COLO668 (cell line): ENCODE results near the gene VCL.
A peak's percentile ranks its signal among the peaks of the same experiment; 100 is the strongest.
"Not testable (repeated sequence)": the region's sequence is repeated elsewhere in the genome, so short reads cannot be mapped to it uniquely, and the experiment has no call there.

ENCODE experiments used
- DNase-seq: peaks from one replicate; lab custom pipeline; 2025; ENCODE audit not compliant: unreplicated experiment; lab: John Stamatoyannopoulos, UW

Gene VCL

DNA sequence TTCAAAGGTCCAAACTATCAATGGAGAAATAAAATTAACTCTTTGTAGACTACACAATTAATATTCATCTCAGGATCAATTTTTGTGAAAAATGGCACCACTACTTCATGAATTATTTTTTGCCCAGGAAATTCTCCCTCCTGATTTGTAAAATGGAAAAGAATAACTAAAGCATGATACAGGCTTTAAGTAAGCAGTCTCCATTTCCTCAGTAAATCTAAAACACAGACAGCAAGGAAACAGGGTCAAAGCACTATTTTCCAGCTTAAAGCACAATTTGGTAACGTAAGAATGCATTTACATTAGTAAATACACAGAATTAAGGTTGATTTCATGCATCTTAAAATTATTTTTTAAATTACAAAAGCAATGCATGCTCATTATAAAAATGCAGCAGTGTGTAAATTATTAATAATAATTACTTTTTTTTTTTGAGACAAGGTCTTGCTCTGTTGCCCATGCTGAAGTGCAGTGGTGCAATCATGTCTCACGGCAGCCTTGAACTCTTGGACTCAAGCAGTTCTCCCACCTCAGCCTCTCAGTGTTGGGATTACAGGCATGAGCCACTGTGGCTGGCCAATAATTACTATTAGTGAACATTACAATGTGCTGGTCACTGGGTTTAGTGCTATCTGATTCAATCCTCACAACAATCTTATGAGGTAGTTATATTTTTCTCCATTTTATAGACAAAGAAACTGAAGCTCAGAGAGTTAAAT lies 26.1 kb upstream of the VCL start:
- no peak for DNase-seq

DNA sequence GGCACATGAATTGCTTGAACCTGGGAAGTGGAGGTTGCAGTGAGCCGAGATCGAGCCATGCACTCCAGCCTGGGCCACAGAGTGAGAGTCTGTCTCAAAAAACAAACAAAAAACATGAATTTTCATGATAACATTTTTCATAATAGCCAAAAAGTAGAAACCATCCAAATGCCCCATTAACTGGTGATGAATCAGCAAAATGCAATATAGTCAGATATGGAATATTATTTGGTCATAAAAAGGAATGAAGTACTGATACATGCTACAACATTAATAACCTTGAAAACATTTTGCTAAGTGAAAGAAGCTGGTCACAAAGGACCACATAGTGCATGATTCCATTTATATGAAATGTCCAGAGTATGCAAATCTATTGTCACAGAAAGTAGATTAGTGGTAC lies 24.5 kb upstream of the VCL start:
- DNase-seq, result no peak

DNA sequence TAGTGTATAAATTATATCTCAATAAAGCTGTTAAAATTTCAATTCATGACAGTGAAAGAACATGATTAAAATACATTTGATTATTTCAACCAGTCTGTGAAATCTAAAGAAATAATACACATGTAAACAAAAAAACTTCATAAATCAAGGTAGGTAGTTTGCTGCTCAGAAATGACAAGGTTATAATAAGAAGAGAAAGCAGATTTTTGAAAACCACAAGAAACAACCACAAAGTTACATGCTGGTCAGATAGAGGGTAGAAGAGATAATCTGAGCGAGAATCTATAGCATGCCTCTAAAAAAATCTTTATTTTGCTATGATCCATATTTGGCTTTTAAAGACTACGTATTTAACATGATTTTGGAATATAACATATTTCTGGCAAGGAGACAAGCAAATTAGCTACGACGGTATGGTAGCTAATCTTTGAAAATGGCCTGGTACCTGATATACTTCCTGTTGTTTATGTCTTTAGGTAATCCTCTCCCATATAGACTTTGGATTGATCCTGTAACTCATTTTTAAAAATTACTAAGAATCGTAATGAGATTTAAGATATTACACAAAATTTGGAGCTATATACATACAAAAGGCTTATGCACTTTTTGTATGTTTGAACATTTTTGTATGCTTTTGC lies 23.5 kb upstream of the VCL start:
- DNase-seq, result no peak

DNA sequence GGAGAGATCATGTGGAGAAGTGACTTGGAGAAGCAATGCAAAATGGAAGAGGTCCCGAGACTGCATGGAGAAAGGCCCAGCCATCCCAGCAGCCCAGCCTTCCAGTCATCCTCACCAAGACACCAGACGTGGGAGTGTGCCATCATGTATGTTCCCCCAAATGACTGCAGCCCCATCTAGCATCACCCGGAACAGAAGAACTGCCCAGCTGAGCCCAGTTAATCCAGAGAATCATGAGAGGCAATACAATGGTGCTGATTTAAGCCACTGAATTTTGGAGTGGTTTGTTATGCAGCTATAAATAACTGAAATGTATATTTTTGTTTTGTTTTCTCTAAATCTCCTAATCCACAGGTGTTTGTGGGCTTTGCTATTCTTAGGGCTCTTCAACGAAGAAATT lies 22.5 kb upstream of the VCL start:
- no peak for DNase-seq

DNA sequence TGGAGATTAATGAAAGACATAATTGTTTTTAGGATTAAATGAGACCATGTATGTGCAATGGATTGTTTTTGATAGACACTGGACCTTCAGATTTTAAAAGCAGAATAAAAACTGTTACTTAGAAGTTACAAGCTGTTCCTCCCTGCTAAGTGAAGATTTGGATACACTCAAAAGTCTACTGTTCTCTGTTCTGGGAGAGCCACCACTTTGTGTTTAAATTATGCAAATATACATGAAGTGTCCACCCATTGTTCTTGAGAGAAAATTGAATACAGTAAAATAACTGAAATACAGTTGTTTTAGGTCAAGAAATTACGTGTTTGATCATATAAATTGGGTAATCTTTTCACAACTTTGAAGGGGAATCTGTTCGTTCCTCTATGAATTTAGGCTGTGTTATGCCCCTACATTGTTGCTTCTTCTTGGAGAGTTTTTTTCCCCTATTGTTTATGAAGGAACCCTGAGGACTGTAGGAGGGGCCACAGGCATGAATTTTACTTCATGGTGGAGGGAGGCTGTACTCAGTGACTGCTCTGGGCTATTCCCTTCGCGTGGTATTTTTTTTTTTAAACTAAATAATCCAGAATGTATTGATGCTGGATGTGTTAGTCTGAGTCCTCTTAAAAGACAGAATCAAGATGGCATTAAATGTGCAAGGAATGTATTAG lies 18.6 kb upstream of the VCL start:
- no peak for DNase-seq

DNA sequence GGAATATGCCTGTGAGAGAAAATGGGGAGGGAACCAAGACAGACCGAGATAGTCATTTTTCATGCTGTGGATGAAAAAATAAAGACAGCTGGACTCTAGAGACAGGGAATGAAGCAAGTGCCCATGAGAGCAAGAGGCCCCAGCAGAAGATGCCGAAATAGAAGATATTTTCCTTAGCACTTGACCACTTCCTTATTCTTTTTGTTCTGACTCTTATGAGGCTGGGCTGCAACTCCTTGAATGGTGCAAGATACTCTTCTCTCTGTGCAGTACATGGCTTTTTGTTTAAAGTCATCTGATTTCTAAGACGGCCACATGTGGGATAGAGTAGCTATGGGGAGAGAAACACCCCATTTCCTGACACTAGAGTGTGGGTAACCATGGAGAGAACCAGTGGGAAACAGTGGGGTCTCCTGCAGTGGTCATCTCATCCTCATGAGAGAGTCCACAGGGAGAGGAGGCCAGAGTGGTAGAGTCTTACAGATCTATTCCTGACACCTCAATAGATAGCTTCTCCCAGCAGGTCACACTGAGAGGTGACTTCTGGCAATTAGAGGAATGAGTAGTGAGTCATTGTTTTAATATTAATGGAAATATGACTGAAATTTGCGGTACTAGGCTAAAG lies 18.0 kb upstream of the VCL start:
- no peak for DNase-seq

DNA sequence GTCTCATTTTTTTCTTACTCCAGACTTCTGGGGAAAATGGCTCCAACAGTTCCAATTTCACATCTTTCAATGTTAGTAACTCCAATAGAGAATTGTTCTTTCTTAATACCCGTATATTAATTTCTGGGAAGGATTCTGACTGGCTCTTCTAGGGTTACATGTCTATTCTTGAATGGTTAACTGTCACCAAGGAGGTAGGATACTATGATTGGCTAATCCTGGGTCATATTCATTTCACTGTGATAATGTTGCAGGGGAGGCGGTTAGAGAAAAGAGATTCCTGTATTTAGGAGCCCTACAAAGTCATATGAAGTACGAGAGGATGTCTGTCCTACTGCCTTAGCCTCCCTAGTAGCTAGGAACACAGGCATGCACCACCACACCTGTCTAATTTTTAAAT lies 16.1 kb upstream of the VCL start:
- no peak for DNase-seq

DNA sequence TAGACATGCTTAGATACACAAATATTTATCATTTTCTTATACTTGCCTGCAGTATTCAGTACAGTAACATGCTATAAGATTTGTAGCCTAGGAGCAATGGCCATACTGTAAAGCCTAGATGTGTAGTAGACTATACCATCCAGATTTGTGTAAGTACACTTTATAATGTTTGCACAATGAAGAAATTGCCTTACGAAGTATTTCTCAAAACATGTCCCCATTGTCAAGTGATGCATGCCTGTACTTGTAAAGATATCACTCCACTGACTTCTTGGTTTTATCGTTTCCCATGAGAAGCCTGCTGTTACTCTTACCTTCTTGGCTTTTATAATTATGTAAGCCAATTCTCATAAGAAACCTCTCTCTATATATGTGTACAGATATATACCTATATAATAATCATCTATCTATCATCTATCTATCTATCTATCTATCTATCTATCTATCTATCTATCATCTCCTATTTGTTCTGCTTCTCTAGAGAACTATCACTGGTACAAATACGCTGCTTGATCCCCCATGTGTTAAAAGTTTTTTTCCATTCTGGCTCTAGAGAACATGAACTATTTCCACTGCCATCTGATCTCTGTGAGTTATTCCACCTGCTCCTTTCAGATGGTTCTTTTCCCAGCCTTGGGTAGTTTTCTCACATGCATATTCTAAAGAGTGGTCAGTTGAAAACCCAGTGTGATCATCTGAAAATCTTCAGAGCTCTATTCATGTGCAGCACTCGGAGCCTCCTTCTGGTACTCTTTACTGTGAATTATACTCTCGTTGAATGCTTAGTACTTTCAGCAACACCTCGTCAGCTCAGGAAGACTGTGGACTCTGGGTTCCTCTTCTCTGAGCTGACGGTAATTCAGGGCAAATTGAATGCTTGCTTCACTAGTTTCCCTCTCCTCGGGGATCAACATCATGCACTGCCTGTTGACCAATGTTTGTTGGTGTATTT lies 14.5 kb upstream of the VCL start:
- DNase-seq, result no peak

DNA sequence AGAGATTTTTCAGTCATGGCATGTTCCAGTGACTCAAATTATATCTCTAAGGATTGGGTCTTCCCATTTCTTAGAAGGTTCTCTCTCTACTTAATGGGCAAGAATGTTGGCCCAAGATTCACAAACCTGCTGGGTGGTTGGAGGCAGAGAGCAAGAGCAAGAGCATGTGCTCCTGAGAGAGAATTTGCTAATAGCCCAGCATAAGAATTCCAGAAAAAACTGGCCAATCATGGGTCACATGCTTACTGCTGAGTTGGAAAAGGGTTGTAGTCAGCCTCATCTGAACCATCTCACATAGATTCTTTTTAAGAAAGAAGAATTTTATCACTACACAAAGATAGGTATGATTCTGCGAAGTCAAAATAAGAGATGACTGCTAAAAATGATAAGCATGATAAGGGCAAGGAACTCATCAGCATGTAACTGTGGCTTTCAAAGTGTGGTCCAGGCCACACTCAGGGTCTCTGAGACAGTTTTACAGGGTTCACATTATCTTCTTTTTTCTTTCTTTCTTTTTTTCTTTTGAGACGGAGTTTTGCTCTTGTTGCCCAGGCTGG lies 8.2 kb upstream of the VCL start:
- DNase-seq, result no peak

DNA sequence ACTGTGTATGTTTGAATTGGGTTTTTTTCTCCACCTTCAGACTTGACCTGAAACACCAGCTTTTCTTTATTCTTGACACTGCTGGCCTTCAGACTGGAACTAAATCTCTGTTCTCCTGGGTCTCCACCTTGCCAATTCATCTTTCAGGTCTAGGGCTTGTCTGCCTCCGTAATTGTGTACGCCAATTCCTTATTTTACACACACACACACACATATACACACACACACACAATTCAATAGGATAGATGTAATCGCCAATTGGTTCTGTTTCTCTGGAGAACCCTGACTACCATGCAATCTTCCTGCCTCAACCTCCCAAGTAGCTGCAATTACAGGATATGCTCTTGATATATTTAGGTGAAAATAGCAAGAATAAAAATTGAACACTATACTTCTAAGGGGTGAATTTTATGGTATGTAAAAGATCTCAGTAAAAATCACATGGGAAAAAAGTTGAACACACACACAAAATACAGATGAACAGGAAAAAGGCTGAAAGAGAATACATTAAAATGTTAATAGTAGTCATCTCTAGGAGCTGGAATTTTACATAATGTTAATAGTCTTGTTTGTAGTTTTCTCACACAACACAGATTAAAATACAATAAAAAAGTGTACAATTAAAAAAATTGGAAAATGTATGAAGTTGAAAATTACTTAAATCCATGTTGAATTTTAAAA lies 6.6 kb upstream of the VCL start:
- DNase-seq, result no peak

DNA sequence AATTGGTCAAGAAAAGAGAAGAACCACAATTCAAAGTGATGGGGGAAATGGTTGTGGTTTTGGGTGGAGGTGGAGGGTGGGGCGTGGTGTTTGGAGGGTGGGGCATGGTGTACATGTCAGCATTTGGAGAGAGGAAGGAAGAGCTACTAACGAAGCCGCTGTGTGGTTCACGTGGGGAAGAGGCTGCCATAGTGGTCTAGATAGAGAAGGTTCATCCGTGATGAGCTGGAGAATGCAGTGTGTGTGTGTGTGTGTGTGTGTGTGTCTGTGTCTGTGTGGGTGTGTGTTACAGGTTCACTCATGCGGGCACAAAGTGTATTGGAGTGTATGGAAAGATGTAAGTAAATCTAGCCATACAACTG lies 6.1 kb upstream of the VCL start:
- no peak for DNase-seq

DNA sequence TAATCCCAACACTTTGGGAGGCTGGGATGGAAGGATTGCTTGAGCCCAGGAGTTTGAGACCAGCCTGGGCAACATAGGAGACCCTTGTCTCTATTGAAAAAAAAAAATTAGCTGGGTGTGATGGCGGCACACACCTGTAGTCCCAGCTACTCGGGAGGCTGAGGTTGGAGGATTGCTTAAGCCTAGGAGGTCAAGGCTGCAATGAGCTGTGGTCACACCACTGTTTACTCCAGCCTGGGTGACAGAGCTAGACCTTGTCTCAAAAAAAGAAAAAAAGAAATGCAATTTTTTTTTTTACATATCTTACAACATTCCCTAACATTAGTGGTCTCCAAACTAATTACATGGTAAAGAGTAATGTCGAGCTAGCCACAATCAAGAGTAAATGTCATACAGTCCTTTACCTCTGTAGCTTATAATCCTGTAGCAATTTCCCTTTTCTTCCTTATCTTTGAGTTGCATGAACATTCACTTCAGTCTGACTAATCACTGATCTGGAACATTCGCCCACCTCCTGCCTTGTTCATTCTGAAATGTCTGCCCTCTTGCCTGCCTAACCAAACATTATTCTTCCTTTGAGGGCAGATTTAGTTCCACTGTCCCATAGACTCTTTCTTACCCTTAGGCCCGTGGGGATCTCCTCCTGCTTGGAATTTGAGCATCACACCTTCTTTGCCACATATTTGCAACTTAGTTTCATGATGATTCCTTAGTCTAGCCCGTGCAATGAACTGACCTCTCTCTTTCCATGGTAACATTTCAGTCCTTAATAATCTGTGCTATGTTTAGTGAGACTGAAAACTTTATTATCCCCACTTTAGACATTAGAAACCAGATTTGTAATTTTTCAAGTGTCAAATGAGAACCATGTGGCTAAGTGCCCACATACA lies 4.8 kb upstream of the VCL start:
- no peak for DNase-seq

DNA sequence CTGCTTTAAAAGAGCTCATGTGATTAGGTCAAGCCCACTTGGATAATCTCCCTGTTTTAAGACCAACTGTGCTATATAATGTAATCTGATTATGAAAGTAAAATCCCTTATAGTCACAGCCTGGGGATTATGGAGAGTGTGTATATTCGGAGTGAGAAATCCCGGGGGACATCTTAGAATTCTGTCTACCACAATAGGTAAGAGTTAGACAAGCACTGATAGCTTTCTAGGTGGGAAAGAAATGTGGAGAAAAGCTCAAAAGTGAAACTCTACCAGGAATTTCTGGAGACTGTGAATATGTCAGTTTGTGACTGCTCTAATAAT lies 2.9 kb upstream of the VCL start:
- no peak for DNase-seq

DNA sequence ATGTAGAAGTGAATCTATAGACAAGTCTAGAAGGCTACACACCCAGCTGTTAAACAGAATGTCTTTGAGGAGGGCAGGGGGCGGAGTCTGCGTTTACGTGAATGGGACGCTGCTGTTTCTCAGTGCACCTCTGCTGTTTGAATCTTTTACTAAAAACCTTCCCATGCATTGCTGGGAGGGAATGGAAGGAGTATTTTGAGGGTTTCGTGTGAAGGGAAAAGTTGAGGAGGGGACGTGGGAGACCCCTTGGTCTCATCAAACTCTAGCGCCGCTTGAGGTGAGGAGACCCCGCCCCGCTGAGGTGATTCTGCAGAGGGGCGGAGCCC lies 492 bp upstream of the VCL start:
- DNase-seq, result peak; percentile 71

DNA sequence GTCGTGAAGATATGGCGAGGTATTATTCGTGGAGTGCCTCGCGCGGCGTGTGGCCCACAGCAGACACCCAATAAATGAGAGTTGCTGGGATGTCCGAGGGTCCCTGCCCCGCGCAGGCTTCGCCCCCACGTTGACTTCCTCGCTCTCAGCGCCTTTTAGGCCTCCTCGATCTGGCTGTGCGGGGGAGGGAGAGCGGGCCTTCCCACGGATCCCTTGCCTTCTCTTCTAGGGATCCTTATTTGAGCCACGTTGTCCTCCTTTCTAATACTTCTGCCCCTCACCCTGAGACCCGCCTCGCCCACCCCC lies 660 bp downstream of the VCL start:
- peak; percentile 18 for DNase-seq

DNA sequence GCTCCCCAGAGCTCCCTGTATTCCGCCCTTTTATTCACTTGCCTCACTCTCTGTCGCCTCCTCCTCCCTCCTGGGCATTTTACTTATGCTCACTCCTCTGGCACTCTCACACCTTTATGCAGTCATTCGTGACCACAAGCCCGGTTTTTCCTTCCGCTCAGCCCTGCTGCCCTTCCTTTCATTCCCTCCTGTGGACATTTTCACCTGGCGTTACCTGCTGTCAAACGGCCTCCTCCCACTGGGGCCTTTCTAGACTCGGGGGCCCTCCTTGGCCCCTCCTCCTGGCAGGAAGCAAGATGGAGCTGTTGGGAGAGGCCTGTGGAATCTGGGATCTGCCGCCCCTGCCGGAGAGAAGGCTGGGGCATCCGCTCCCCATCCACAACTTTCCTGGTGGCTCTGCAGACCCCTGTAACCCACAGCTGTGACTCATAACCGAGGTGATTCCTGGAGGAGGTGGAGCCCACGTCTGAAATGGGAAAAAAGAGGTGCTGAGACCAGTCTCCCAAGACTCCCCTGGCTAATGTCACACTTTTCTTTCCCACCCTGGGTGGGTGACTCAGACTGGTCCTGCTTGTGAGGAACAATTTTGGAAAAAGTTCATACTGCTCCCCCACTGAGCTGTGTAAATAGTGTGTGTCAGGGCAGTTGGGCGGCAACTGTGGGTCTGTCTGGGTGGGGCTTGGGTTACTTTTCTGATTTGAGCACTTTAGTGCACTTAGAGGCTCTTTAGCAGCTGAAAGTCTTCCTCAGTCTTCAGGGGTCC lies 1.2 kb downstream of the VCL start:
- DNase-seq, result peak; percentile 29

DNA sequence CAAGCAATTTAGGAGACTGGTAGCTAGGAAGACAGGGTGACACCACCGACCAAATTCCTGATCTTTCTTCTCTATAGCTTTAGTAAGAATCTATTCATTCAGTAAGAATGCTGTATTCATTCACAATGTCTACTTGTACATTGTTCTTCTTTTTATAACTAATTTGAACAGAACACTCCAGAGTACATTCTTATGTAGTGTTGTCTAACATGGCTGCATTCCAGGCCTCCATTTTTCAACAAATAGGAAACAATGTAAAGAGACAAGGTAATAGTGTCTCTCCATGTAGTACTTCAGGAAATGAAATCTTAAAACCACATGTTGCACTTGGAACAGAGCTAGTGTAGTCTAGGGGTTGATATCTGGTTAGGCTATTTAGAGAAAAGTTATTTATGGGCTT lies 1.8 kb downstream of the VCL start:
- DNase-seq, result no peak

DNA sequence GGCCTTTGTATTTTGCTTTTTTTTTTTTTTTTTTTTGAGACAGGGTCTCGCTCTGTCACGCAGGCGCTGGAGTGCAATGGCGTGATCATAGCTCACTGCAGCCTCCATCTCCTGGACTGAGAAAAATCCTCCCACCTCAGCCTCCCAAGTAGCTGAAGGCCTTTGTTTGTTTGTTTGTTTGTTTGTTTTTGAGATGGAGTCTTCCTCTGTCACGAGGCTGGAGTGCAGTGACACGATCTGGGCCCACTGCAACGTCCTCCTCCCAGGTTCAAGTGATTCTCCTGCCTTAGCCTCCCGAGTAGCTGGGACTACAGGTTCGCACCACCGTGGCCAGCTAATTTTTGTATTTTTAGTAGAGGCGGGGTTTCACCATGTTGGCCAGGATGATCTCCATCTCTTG lies 2.3 kb downstream of the VCL start:
- not testable (repeated sequence) for DNase-seq
